OCI-LY3 (cell line): ENCODE data around the gene ADISSP.

ENCODE experiments used
- H2AFZ ChIP-seq: fragments of 200-600, 300-600 bp; shearing (Covaris generic); 2 replicates; pipeline ENCODE4 v1.6.0; 2014; ENCODE audit warnings: antibody characterized with exemption, low read depth, low read length
- H3K27ac ChIP-seq: fragments of 200-600, 300-600 bp; sonication (generic); 2 replicates; pipeline ENCODE4 v1.5.1; 2014; ENCODE audit warnings: mild to moderate bottlenecking, low read length, moderate library complexity, mixed read lengths
- H3K27me3 ChIP-seq: fragments of 200-600, 300-600 bp; sonication (generic); 2 replicates; pipeline ENCODE4 v1.6.1; 2014; ENCODE audit warnings: low read depth, low read length, mixed read lengths
- H3K36me3 ChIP-seq: fragments of 200-600, 300-600 bp; sonication (generic); replicated peaks from 2 replicates; pipeline ENCODE3; 2014; ENCODE audit warnings: low read depth, low read length, mixed read lengths
- H3K4me1 ChIP-seq: fragments of 300-600, 200-600 bp; sonication (generic); 2 replicates; pipeline ENCODE4 v1.6.1; 2014; ENCODE audit warnings: low read length, mixed read lengths
- H3K4me2 ChIP-seq: fragments of 200-600, 300-600 bp; sonication (generic); 2 replicates; pipeline ENCODE4 v1.6.1; 2014; ENCODE audit warnings: low read length, mixed read lengths
- H3K4me3 ChIP-seq: fragments of 300-600, 200-600 bp; sonication (generic); 2 replicates; pipeline ENCODE4 v1.5.1; 2014; ENCODE audit warnings: antibody characterized with exemption, mild to moderate bottlenecking, low read length, moderate library complexity
- H3K79me2 ChIP-seq: fragments of 300-600, 200-600 bp; shearing (Covaris generic); 2 replicates; pipeline ENCODE4 v1.6.1; 2014; ENCODE audit warnings: mild to moderate bottlenecking, low read length, mixed read lengths
- H3K9ac ChIP-seq: fragments of 300-600, 200-600 bp; shearing (Covaris generic); 2 replicates; pipeline ENCODE4 v1.6.0; 2014; ENCODE audit warnings: mild to moderate bottlenecking, low read length, moderate library complexity
- H3K9me3 ChIP-seq: fragments of 200-600, 300-600 bp; shearing (Covaris generic); 2 replicates; pipeline ENCODE4 v1.6.1; 2014; ENCODE audit warnings: low read length, mixed read lengths; ENCODE audit not compliant: insufficient read depth
- H4K20me1 ChIP-seq: fragments of 200-600, 300-600 bp; sonication (generic); 2 replicates; pipeline ENCODE4 v1.6.1; 2016; ENCODE audit warnings: low read length, mixed read lengths; ENCODE audit not compliant: insufficient read depth
- CTCF ChIP-seq: fragments of 200-600, 300-600 bp; sonication (generic); IDR thresholded peaks from 2 replicates; pipeline ENCODE4 v1.5.1; 2014; ENCODE audit warnings: antibody characterized with exemption, low read length, low read depth
- EZH2phosphoT487 ChIP-seq: fragments of 200-600 bp; shearing (Covaris generic); IDR thresholded peaks from 2 replicates; pipeline ENCODE4 v1.6.1; 2018; ENCODE audit warnings: antibody characterized with exemption, mixed run types, low read depth

Gene ADISSP

GRCh38 chr20:3787324-3788014, 19.9 kb upstream of the ADISSP start:
- H3K36me3 ChIP-seq = no peaks in the 10 kb centered on the region
- 0 out of 2 replicates have a peak, but pooled peaks cover 3% of the 10 kb centered on the region for H3K27me3 ChIP-seq
- peaks cover 4% of the 10 kb centered on the region; the same call in 1 of the 2 replicates for H4K20me1 ChIP-seq
- H3K9me3 ChIP-seq = no peaks in the 10 kb centered on the region
- peaks cover 7% of the 10 kb centered on the region for H3K4me1 ChIP-seq
- H3K79me2 ChIP-seq = peaks cover 6% of the 10 kb centered on the region; the same call in 1 of the 2 replicates
- H3K4me3 ChIP-seq = peak overlapping the region; percentile 71
- TF ChIP-seq EZH2phosphoT487 (no peak), CTCF (no peak)
- H3K27ac ChIP-seq = no peak overlapping the region
- peak overlapping the region; percentile 81 for H2AFZ ChIP-seq
- H3K4me2 ChIP-seq = peak overlapping the region; percentile 66
- H3K9ac ChIP-seq = peak overlapping the region; percentile 51

GRCh38 chr20:3786665-3787323, 19.2 kb upstream of the ADISSP start, which contains the start of gene CENPB:
Gene CENPB, minus strand, starts transcription at chr20:3786740. Its CDS starts 257 bp downstream, at chr20:3786483.
- H3K27ac ChIP-seq = no peak within 1 kb of the TSS
- H3K4me2 ChIP-seq = peak within 1 kb of the TSS; percentile 66
- H3K9ac ChIP-seq = peak within 1 kb of the TSS; percentile 51
- H4K20me1 ChIP-seq = peaks cover 4% of the 10 kb centered on the region; the same call in 1 of the 2 replicates
- peaks cover 6% of the 10 kb centered on the region; the same call in 1 of the 2 replicates for H3K79me2 ChIP-seq
- H3K27me3 ChIP-seq = 0 out of 2 replicates have a peak, but pooled peaks cover 3% of the 10 kb centered on the region
- no peaks in the 10 kb centered on the region for H3K36me3 ChIP-seq
- no peaks in the 10 kb centered on the region for H3K9me3 ChIP-seq
- H3K4me3 ChIP-seq = peak within 1 kb of the TSS; percentile 73
- H3K4me1 ChIP-seq = peaks cover 7% of the 10 kb centered on the region
- TF ChIP-seq EZH2phosphoT487 (no peak), CTCF (peak; percentile 68)
- peak within 1 kb of the TSS; percentile 81 for H2AFZ ChIP-seq

GRCh38 chr20:3786126-3786484, 18.6 kb upstream of the ADISSP start:
- H2AFZ ChIP-seq = no peak overlapping the region
- peaks cover 7% of the 10 kb centered on the region for H3K4me1 ChIP-seq
- peak overlapping the region; percentile 73 for H3K4me3 ChIP-seq
- no peaks in the 10 kb centered on the region for H3K36me3 ChIP-seq
- H3K9ac ChIP-seq = peak overlapping the region; percentile 30; the same call in 1 of the 2 replicates
- no peaks in the 10 kb centered on the region for H3K9me3 ChIP-seq
- no peak overlapping the region for H3K27ac ChIP-seq
- H3K27me3 ChIP-seq = 0 out of 2 replicates have a peak, but pooled peaks cover 3% of the 10 kb centered on the region
- TF ChIP-seq EZH2phosphoT487 (no peak), CTCF (no peak)
- H3K79me2 ChIP-seq = peaks cover 6% of the 10 kb centered on the region; the same call in 1 of the 2 replicates
- H4K20me1 ChIP-seq = peaks cover 4% of the 10 kb centered on the region; the same call in 1 of the 2 replicates
- peak overlapping the region; percentile 65 for H3K4me2 ChIP-seq
